Upper lobe of right lung (tissue), 1 donor: ENCODE data around the gene MBTD1. TPM values are rescaled to one million over a fixed set of nuclear protein-coding genes. Genes with fewer than 3 reads are reported as not detected.

Experiments used
- ATAC-seq: fragments of 200-7000 bp; cut with Tn5 transposase; one replicate; pipeline ENCODE4 v1.9.1; 2020; ENCODE audit warnings: mild to moderate bottlenecking, moderate library complexity
- DNase-seq: peaks from one replicate; pipeline ENCODE4 v3.0.0-alpha.2; 2020
- H3K27ac ChIP-seq: fragments of 200-600 bp; one replicate; pipeline ENCODE4 v1.8.0; 2022
- H3K27me3 ChIP-seq: fragments of 200-600 bp; one replicate; pipeline ENCODE4 v1.8.0; 2022; ENCODE audit warnings: mild to moderate bottlenecking
- H3K36me3 ChIP-seq: fragments of 200-600 bp; one replicate; pipeline ENCODE4 v1.8.0; 2022
- H3K4me1 ChIP-seq: fragments of 200-600 bp; one replicate; pipeline ENCODE4 v1.8.0; 2022
- H3K4me3 ChIP-seq: fragments of 200-600 bp; one replicate; pipeline ENCODE4 v1.8.0; 2022; ENCODE audit warnings: mild to moderate bottlenecking
- H3K9me3 ChIP-seq: fragments of 200-600 bp; one replicate; pipeline ENCODE4 v1.8.0; 2022
- CTCF ChIP-seq: fragments of 200-600 bp; IDR thresholded peaks from one replicate; pipeline ENCODE4 v1.8.0; 2022; ENCODE audit warnings: antibody characterized with exemption
- intact Hi-C: fragments of 100-400 bp; cut with DNase I; formaldehyde crosslinking; loops from one replicate; pipeline ENCODE4 v1.11.0; 2022
- total RNA-seq: library from RNA; stranded (reverse); fragmentation: NEBNext Ultra II Directional; extraction: Animal tissue kit (Norgen Biotek cat#: 25700); gene quantifications from one replicate; pipeline ENCODE4 v1.2.1, GENCODE V29; 2021
- donor health status: DM: no; HTN: yes; CAD: no; lungs with severe emphysema.

Gene MBTD1
- total RNA-seq, 1 donor from 2014 or later = 14.2 TPM

DNA sequence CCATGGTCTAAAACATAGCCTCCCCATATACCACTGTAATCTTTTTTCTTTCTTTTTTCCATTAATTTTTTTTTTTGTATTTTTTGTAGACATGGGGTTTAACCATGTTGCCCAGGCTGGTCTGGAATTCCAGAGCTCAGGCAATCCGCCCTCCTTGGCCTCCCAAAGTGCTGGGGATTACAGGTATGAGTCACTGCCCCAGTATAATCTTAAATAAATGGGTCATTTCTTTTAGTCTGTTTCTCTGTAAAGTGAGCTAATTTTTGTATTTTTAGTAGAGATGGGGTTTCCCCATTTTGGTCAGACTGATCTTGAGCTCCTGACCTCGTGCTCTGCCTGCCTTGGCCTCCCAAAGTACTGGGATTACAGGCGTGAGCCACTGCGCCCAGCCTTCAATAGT lies 112.2 kb downstream of the MBTD1 start:
- Histone ChIP-seq H3K36me3 (no peaks in the 10 kb centered on the region), H3K27ac (no peak overlapping the region), H3K4me1 (peaks cover 2% of the 10 kb centered on the region), H3K9me3 (no peaks in the 10 kb centered on the region), H3K27me3 (no peaks in the 10 kb centered on the region), H3K4me3 (no peak overlapping the region)
- DNase-seq (peak; percentile 11), ATAC-seq (no peak)
- intact Hi-C loops = loop anchor here (5.0 kb wide), 1 partner anchor 140 kb away; no protein-coding TSS in a partner anchor
- no peak for TF ChIP-seq CTCF

DNA sequence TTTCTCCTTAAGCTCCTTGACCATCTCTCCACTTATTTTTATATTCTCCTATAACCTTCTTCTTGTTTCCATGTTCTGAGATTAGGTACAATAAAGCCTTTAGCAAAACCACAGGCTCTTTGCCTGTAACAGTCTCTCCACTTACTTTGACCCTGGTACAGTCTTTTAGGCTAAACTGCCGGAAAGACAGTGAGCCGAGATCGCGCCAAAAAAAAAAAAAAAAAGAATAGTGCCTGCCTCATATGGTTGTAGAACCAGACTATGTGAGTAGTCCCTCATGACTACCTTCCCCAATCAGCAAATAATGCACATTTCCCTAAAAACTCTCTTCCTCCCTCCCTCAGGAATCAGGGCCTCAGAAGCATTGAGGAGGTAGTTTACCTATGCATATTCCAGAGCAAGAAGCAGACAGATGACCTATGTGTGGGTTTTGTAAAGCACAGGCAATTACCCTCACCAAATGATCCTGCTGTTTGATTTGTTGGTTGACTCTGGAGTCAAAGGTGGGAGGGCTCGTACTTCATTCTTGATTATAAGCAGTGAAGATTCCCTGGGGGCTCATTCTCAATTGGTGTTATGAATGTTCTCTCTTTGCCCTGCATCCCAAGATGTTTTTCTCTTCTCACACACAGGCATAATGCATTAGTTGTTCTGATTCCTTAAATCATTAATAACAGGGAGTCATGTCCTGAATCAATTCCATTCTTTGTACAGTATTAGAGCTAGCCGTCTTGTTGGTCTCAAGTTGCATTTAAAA lies 115.4 kb downstream of the MBTD1 start:
- no peak overlapping the region for H3K27ac ChIP-seq
- DNase-seq (no peak), ATAC-seq (no peak)
- H3K4me1 ChIP-seq = no peaks in the 10 kb centered on the region
- no peak for TF ChIP-seq CTCF
- H3K36me3 ChIP-seq = no peaks in the 10 kb centered on the region
- no peak overlapping the region for H3K4me3 ChIP-seq
- no peaks in the 10 kb centered on the region for H3K9me3 ChIP-seq
- H3K27me3 ChIP-seq = no peaks in the 10 kb centered on the region
- intact Hi-C loops = loop anchor here (5.0 kb wide), 1 partner anchor 137 kb away; no protein-coding TSS in a partner anchor

- H3K9me3 ChIP-seq = no peaks in the 10 kb centered on the region
- H3K36me3 ChIP-seq = no peaks in the 10 kb centered on the region
- ATAC-seq (no peak), DNase-seq (no peak)
- no peak overlapping the region for H3K4me3 ChIP-seq
- H3K27ac ChIP-seq = no peak overlapping the region
- H3K27me3 ChIP-seq = no peaks in the 10 kb centered on the region
- no peaks in the 10 kb centered on the region for H3K4me1 ChIP-seq
- intact Hi-C loops = no loop called here
- TF ChIP-seq CTCF = no peak
Observed at GRCh38 chr17:51142597-51142996, 117.3 kb downstream of the MBTD1 start.

GRCh38 chr17:51135956-51136355 lies 123.9 kb downstream of the MBTD1 start:
- H3K4me3 ChIP-seq = no peak overlapping the region
- TF ChIP-seq CTCF = no peak
- no peaks in the 10 kb centered on the region for H3K36me3 ChIP-seq
- peaks cover 6% of the 10 kb centered on the region for H3K4me1 ChIP-seq
- H3K27me3 ChIP-seq = no peaks in the 10 kb centered on the region
- ATAC-seq (no peak), DNase-seq (no peak)
- no peak overlapping the region for H3K27ac ChIP-seq
- H3K9me3 ChIP-seq = no peaks in the 10 kb centered on the region
- intact Hi-C loops = no loop called here

- Histone ChIP-seq H3K36me3 (no peaks in the 10 kb centered on the region), H3K4me1 (peaks cover 6% of the 10 kb centered on the region), H3K9me3 (no peaks in the 10 kb centered on the region), H3K27me3 (no peaks in the 10 kb centered on the region), H3K27ac (no peak overlapping the region), H3K4me3 (no peak overlapping the region)
- ATAC-seq (no peak), DNase-seq (no peak)
- no peak for TF ChIP-seq CTCF
- intact Hi-C loops = no loop called here
Observed at GRCh38 chr17:51133365-51133764, 126.5 kb downstream of the MBTD1 start.
